ENCODE data around the gene TRIM52. TPM values are rescaled to one million over a fixed set of nuclear protein-coding genes. Genes with fewer than 3 reads are reported as not detected.

TRIM52 gene
- total and polyA plus RNA-seq, 2 of the 13 experiments (the other 11 are each of a cell fraction or from before 2014, with no cell fraction given) = 7.2 to 11.6 TPM

DNA sequence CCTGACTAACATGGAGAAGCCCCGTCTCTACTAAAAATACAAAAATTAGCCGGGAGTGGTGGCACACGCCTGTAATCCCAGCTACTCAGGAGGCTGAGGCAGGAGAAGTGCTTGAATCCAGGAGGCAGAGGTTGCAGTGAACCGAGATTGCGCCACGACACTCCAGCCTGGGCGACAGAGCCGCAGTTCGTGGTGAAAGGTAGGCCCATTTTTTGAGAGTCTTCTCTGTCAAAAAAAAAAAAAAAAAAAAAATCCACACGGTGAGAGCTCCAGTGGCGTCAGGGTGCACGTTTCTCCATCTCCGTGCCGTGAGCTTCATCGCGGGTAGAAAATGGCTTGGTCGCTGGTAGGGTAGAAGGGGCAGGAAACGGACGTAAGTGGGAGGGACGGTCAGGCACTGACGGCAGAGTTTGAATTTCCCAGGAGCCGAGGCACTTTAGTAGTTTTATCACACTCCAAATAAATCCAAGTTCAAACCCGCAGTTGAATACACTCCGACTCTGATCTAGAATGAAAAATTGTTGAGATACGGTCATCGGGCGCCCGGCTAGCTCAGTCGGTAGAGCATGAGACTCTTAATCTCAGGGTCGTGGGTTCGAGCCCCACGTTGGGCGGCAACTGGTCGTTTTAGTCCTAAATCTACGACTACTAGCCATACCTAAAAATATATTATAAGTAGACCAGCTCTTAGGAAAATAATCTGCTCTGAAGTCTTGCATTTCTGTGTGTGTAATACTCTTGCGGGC lies 53.6 kb downstream of the TRIM52 start (continued):
- TF ChIP-seq TFDP2 (CRISPR knock-in tag; IDR thresholded peaks at IDR 0.05) (0 out of 2 replicates have a peak, but pooled peaks have one; percentile 16), CHCHD3 (CRISPR knock-in tag; IDR thresholded peaks at IDR 0.05) (0 out of 2 replicates have a peak, but pooled peaks have one; percentile 45), ZNF570 (CRISPR knock-in tag; IDR thresholded peaks at IDR 0.05; ENCODE audit: borderline replicate concordance) (no peak), ZFY (CRISPR knock-in tag; IDR thresholded peaks at IDR 0.05) (0 out of 2 replicates have a peak, but pooled peaks have one; percentile 7), ZNF749 (CRISPR knock-in tag; IDR thresholded peaks at IDR 0.05; ENCODE audit: borderline replicate concordance) (no peak), PITX1 (CRISPR knock-in tag; IDR thresholded peaks at IDR 0.05) (peak; percentile 23; the same call in 1 of the 2 replicates), SMAD3 (CRISPR knock-in tag; IDR thresholded peaks at IDR 0.05) (peak; percentile 61; the same call in 1 of the 2 replicates), CSRNP1 (CRISPR knock-in tag; IDR thresholded peaks at IDR 0.05) (no peak), ZNF615 (CRISPR knock-in tag; IDR thresholded peaks at IDR 0.05; ENCODE audit: borderline replicate concordance) (no peak), MNT (IDR thresholded peaks at IDR 0.05) (no peak), REST (IDR thresholded peaks at IDR 0.05; ENCODE audit: borderline replicate concordance in 1 of 2, low read depth in 1 of 2, low read length in 2 of 2) (no peak), REL (CRISPR knock-in tag; conservative IDR thresholded peaks at IDR 0.05) (0 out of 2 replicates have a peak, but pooled peaks have one; percentile 3), THAP11 (CRISPR knock-in tag; IDR thresholded peaks at IDR 0.05) (peak; percentile 32; the same call in 1 of the 2 replicates)
- TF ChIP-seq, protein P1, sequence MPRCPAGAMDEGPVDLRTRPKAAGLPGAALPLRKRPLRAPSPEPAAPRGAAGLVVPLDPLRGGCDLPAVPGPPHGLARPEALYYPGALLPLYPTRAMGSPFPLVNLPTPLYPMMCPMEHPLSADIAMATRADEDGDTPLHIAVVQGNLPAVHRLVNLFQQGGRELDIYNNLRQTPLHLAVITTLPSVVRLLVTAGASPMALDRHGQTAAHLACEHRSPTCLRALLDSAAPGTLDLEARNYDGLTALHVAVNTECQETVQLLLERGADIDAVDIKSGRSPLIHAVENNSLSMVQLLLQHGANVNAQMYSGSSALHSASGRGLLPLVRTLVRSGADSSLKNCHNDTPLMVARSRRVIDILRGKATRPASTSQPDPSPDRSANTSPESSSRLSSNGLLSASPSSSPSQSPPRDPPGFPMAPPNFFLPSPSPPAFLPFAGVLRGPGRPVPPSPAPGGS (CRISPR knock-in tag; IDR thresholded peaks at IDR 0.05) = no peak
- TF ChIP-seq, protein P2, sequence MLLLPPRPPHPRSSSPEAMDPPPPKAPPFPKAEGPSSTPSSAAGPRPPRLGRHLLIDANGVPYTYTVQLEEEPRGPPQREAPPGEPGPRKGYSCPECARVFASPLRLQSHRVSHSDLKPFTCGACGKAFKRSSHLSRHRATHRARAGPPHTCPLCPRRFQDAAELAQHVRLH (CRISPR knock-in tag; IDR thresholded peaks at IDR 0.05; ENCODE audit: borderline replicate concordance, low read depth) = 0 out of 2 replicates have a peak, but pooled peaks have one; percentile 31
- TF ChIP-seq, protein P3, sequence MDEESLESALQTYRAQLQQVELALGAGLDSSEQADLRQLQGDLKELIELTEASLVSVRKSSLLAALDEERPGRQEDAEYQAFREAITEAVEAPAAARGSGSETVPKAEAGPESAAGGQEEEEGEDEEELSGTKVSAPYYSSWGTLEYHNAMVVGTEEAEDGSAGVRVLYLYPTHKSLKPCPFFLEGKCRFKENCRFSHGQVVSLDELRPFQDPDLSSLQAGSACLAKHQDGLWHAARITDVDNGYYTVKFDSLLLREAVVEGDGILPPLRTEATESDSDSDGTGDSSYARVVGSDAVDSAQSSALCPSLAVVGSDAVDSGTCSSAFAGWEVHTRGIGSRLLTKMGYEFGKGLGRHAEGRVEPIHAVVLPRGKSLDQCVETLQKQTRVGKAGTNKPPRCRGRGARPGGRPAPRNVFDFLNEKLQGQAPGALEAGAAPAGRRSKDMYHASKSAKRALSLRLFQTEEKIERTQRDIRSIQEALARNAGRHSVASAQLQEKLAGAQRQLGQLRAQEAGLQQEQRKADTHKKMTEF (CRISPR knock-in tag; IDR thresholded peaks at IDR 0.05) = peak; percentile 36; the same call in 1 of the 2 replicates

All from HepG2 (cell line).